ACC112 (cell line): ENCODE data around the gene ZNF346.
"Not testable (repeated sequence)": the region's sequence is repeated elsewhere in the genome, so short reads cannot be mapped to it uniquely, and the experiment has no call there.

Source experiments
- H2AFZ ChIP-seq: fragments of 200-600 bp; sonication (generic); one replicate; pipeline ENCODE4 v1.6.0; 2017; ENCODE audit warnings: antibody characterized with exemption, low read length; ENCODE audit not compliant: unreplicated experiment
- H3K27ac ChIP-seq: fragments of 200-600 bp; sonication (generic); 2 replicates; pipeline ENCODE4 v1.5.1; 2014; ENCODE audit warnings: low read depth, mild to moderate bottlenecking, antibody characterized with exemption, low read length, moderate library complexity
- H3K27me3 ChIP-seq: fragments of 200-600 bp; sonication (generic); 2 replicates; pipeline ENCODE4 v1.6.1; 2014; ENCODE audit warnings: mild to moderate bottlenecking, antibody characterized with exemption, low read length, moderate library complexity, mixed read lengths; ENCODE audit not compliant: insufficient read depth
- H3K36me3 ChIP-seq: fragments of 200-600 bp; sonication (generic); 2 replicates; pipeline ENCODE4 v1.6.1; 2016; ENCODE audit warnings: mild to moderate bottlenecking, antibody characterized with exemption, low read length, moderate library complexity, mixed read lengths; ENCODE audit not compliant: insufficient read depth
- H3K4me1 ChIP-seq: fragments of 200-600 bp; sonication (generic); one replicate; pipeline ENCODE4 v1.6.1; 2016; ENCODE audit warnings: low read length, mixed read lengths; ENCODE audit not compliant: insufficient read depth, unreplicated experiment, control insufficient read depth
- H3K4me3 ChIP-seq: fragments of 200-600 bp; sonication (generic); 2 replicates; pipeline ENCODE4 v1.5.1; 2014; ENCODE audit warnings: mild to moderate bottlenecking, low read depth, low read length
- H3K79me2 ChIP-seq: fragments of 200-600 bp; sonication (generic); one replicate; pipeline ENCODE4 v1.6.0; 2016; ENCODE audit warnings: low read length; ENCODE audit not compliant: control insufficient read depth, unreplicated experiment, insufficient read depth

The ZNF346 gene

GRCh38 chr5:177036443-177036842 lies 13.9 kb downstream of the ZNF346 start:
- Histone ChIP-seq H3K79me2 (peaks cover 18% of the 10 kb centered on the region), H3K36me3 (peaks cover 7% of the 10 kb centered on the region), H3K4me3 (no peak overlapping the region), H3K4me1 (peaks cover 5% of the 10 kb centered on the region), H3K27me3 (no peaks in the 10 kb centered on the region), H3K27ac (no peak overlapping the region), H2AFZ (no peak overlapping the region)

- Histone ChIP-seq H3K36me3 (peaks cover 12% of the 10 kb centered on the region), H3K79me2 (peaks cover 16% of the 10 kb centered on the region), H3K27ac (no peak overlapping the region), H2AFZ (no peak overlapping the region), H3K4me1 (peaks cover 5% of the 10 kb centered on the region), H3K4me3 (no peak overlapping the region), H3K27me3 (no peaks in the 10 kb centered on the region)
These were observed 14.4 kb downstream of the ZNF346 start for GRCh38 chr5:177036921-177037320.

GRCh38 chr5:177040814-177041420 lies 18.4 kb downstream of the ZNF346 start:
- Histone ChIP-seq H3K27ac (no peak overlapping the region), H3K36me3 (peaks cover 12% of the 10 kb centered on the region)

GRCh38 chr5:177041936-177042335 lies 19.4 kb downstream of the ZNF346 start:
- peaks cover 12% of the 10 kb centered on the region for H3K36me3 ChIP-seq
- H2AFZ ChIP-seq, result no peak overlapping the region
- H3K79me2 ChIP-seq, result peaks cover 9% of the 10 kb centered on the region
- H3K4me1 ChIP-seq, result peaks cover 5% of the 10 kb centered on the region
- no peaks in the 10 kb centered on the region for H3K27me3 ChIP-seq
- no peak overlapping the region for H3K4me3 ChIP-seq
- H3K27ac ChIP-seq, result no peak overlapping the region

More at GRCh38 chr5:177040814-177041420, 18.4 kb downstream of the ZNF346 start:
- Histone ChIP-seq H3K27me3 (no peaks in the 10 kb centered on the region), H3K79me2 (peaks cover 10% of the 10 kb centered on the region), H2AFZ (no peak overlapping the region), H3K4me1 (peaks cover 5% of the 10 kb centered on the region), H3K4me3 (no peak overlapping the region)

GRCh38 chr5:177043114-177043513 lies 20.6 kb downstream of the ZNF346 start:
- peaks cover 4% of the 10 kb centered on the region for H3K79me2 ChIP-seq
- no peaks in the 10 kb centered on the region for H3K27me3 ChIP-seq
- no peak overlapping the region for H3K27ac ChIP-seq
- no peak overlapping the region for H2AFZ ChIP-seq
- H3K4me1 ChIP-seq, result peaks cover 5% of the 10 kb centered on the region
- H3K4me3 ChIP-seq, result no peak overlapping the region
- peaks cover 9% of the 10 kb centered on the region for H3K36me3 ChIP-seq

GRCh38 chr5:177043958-177044357 lies 21.5 kb downstream of the ZNF346 start:
- H3K4me3 ChIP-seq, result no peak overlapping the region
- H3K79me2 ChIP-seq, result no peaks in the 10 kb centered on the region
- peaks cover 9% of the 10 kb centered on the region for H3K36me3 ChIP-seq
- no peak overlapping the region for H3K27ac ChIP-seq
- no peaks in the 10 kb centered on the region for H3K27me3 ChIP-seq
- no peak overlapping the region for H2AFZ ChIP-seq
- peaks cover 5% of the 10 kb centered on the region for H3K4me1 ChIP-seq

GRCh38 chr5:177044641-177045040 lies 22.1 kb downstream of the ZNF346 start:
- H3K79me2 ChIP-seq, result no peaks in the 10 kb centered on the region
- H3K27me3 ChIP-seq, result no peaks in the 10 kb centered on the region
- H3K27ac ChIP-seq, result no peak overlapping the region
- no peak overlapping the region for H2AFZ ChIP-seq
- H3K36me3 ChIP-seq, result peaks cover 9% of the 10 kb centered on the region
- H3K4me3 ChIP-seq, result no peak overlapping the region
- H3K4me1 ChIP-seq, result peaks cover 5% of the 10 kb centered on the region

GRCh38 chr5:177045631-177046030 lies 23.1 kb downstream of the ZNF346 start:
- peaks cover 5% of the 10 kb centered on the region for H3K4me1 ChIP-seq
- no peak overlapping the region for H3K4me3 ChIP-seq
- no peak overlapping the region for H2AFZ ChIP-seq
- H3K36me3 ChIP-seq, result peaks cover 9% of the 10 kb centered on the region
- H3K27ac ChIP-seq, result no peak overlapping the region
- H3K79me2 ChIP-seq, result no peaks in the 10 kb centered on the region
- H3K27me3 ChIP-seq, result no peaks in the 10 kb centered on the region

GRCh38 chr5:177048531-177048930 lies 26.0 kb downstream of the ZNF346 start:
- H2AFZ ChIP-seq, H3K36me3 ChIP-seq, H3K4me1 ChIP-seq, H3K27ac ChIP-seq, H3K79me2 ChIP-seq, H3K4me3 ChIP-seq, H3K27me3 ChIP-seq: not testable (repeated sequence)

- Histone ChIP-seq H3K27me3 (no peaks in the 10 kb centered on the region), H3K36me3 (peaks cover 8% of the 10 kb centered on the region), H2AFZ (no peak overlapping the region), H3K27ac (no peak overlapping the region), H3K4me1 (no peaks in the 10 kb centered on the region), H3K79me2 (no peaks in the 10 kb centered on the region), H3K4me3 (no peak overlapping the region)
These were observed 26.8 kb downstream of the ZNF346 start for GRCh38 chr5:177049285-177049684.

GRCh38 chr5:177064500-177065277 lies 42.2 kb downstream of the ZNF346 start:
- H2AFZ ChIP-seq, result no peak overlapping the region
- 0 out of 2 replicates have a peak, but pooled peaks cover 3% of the 10 kb centered on the region for H3K36me3 ChIP-seq
- H3K27ac ChIP-seq, result no peak overlapping the region
- H3K27me3 ChIP-seq, result no peaks in the 10 kb centered on the region
- H3K4me1 ChIP-seq, result no peaks in the 10 kb centered on the region
- H3K4me3 ChIP-seq, result no peak overlapping the region
- no peaks in the 10 kb centered on the region for H3K79me2 ChIP-seq
